ENCODE data around the gene CLRN2.
"Not testable (repeated sequence)": the region's sequence is repeated elsewhere in the genome, so short reads cannot be mapped to it uniquely, and the experiment has no call there.

The CLRN2 gene

GRCh38 chr4:17523662-17524061 is 8.7 kb downstream of the CLRN2 start:
- 38 to 90% methylated on average over 1 of the region's 2 CpGs for WGBS, 2 experiments (ENCODE audit: insufficient coverage in 2 of 2)
- Histone ChIP-seq H3K9me3 (ENCODE audit: control insufficient read depth, low read length) (no peaks in the 10 kb centered on the region), H3K27ac (ENCODE audit: low read depth, low read length, severe bottlenecking) (no peak overlapping the region)

GRCh38 chr4:17526695-17527477 is 11.9 kb downstream of the CLRN2 start:
- no peak overlapping the region for H3K4me3 ChIP-seq (ENCODE audit: extremely low read depth, insufficient read depth, low read length, poor library complexity, severe bottlenecking)
- 91 to 92% methylated on average over 16 to 24 of the region's 27 CpGs for WGBS, 2 experiments (ENCODE audit: insufficient coverage in 2 of 2)
- no peak overlapping the region for H3K27ac ChIP-seq (ENCODE audit: low read depth, low read length, severe bottlenecking)
- H3K9me3 ChIP-seq (ENCODE audit: control insufficient read depth, low read length), result no peaks in the 10 kb centered on the region
- no peaks in the 10 kb centered on the region for H3K36me3 ChIP-seq (ENCODE audit: control insufficient read depth, insufficient read depth, low read length)
- H3K4me1 ChIP-seq (ENCODE audit: control insufficient read depth, insufficient read depth, low read length, poor library complexity, severe bottlenecking), result no peaks in the 10 kb centered on the region

More at GRCh38 chr4:17523662-17524061, 8.7 kb downstream of the CLRN2 start:
- Histone ChIP-seq H3K4me3 (ENCODE audit: extremely low read depth, insufficient read depth, low read length, poor library complexity, severe bottlenecking) (no peak overlapping the region), H3K4me1 (ENCODE audit: control insufficient read depth, insufficient read depth, low read length, poor library complexity, severe bottlenecking) (no peaks in the 10 kb centered on the region), H3K36me3 (ENCODE audit: control insufficient read depth, insufficient read depth, low read length) (no peaks in the 10 kb centered on the region)

GRCh38 chr4:17528551-17529165 is 13.7 kb downstream of the CLRN2 start:
- Histone ChIP-seq H3K27ac (ENCODE audit: low read depth, low read length, severe bottlenecking) (no peak overlapping the region), H3K36me3 (ENCODE audit: control insufficient read depth, insufficient read depth, low read length) (no peaks in the 10 kb centered on the region), H3K4me1 (ENCODE audit: control insufficient read depth, insufficient read depth, low read length, poor library complexity, severe bottlenecking) (no peaks in the 10 kb centered on the region), H3K9me3 (ENCODE audit: control insufficient read depth, low read length) (no peaks in the 10 kb centered on the region), H3K4me3 (ENCODE audit: extremely low read depth, insufficient read depth, low read length, poor library complexity, severe bottlenecking) (no peak overlapping the region)
- WGBS, 2 experiments (ENCODE audit: insufficient coverage in 2 of 2), result 92 to 95% methylated on average over 4 to 6 of the region's 10 CpGs

GRCh38 chr4:17531538-17532285 is 16.7 kb downstream of the CLRN2 start:
- Histone ChIP-seq H3K36me3 (ENCODE audit: control insufficient read depth, insufficient read depth, low read length) (no peaks in the 10 kb centered on the region), H3K9me3 (ENCODE audit: control insufficient read depth, low read length) (no peaks in the 10 kb centered on the region), H3K27ac (ENCODE audit: low read depth, low read length, severe bottlenecking) (no peak overlapping the region), H3K4me3 (ENCODE audit: extremely low read depth, insufficient read depth, low read length, poor library complexity, severe bottlenecking) (no peak overlapping the region), H3K4me1 (ENCODE audit: control insufficient read depth, insufficient read depth, low read length, poor library complexity, severe bottlenecking) (no peaks in the 10 kb centered on the region)
- WGBS, 2 experiments (ENCODE audit: insufficient coverage in 2 of 2), result 73 to 78% methylated on average over 5 to 6 of the region's 8 CpGs

GRCh38 chr4:17534705-17535104 is 19.7 kb downstream of the CLRN2 start:
- WGBS, 2 experiments (ENCODE audit: insufficient coverage in 2 of 2), result 93 to 100% methylated on average over 1 to 2 of the region's 4 CpGs
- no peak overlapping the region for H3K27ac ChIP-seq (ENCODE audit: low read depth, low read length, severe bottlenecking)
- no peaks in the 10 kb centered on the region for H3K36me3 ChIP-seq (ENCODE audit: control insufficient read depth, insufficient read depth, low read length)
- H3K9me3 ChIP-seq (ENCODE audit: control insufficient read depth, low read length), result no peaks in the 10 kb centered on the region
- no peak overlapping the region for H3K4me3 ChIP-seq (ENCODE audit: extremely low read depth, insufficient read depth, low read length, poor library complexity, severe bottlenecking)
- H3K4me1 ChIP-seq (ENCODE audit: control insufficient read depth, insufficient read depth, low read length, poor library complexity, severe bottlenecking), result no peaks in the 10 kb centered on the region

DNA sequence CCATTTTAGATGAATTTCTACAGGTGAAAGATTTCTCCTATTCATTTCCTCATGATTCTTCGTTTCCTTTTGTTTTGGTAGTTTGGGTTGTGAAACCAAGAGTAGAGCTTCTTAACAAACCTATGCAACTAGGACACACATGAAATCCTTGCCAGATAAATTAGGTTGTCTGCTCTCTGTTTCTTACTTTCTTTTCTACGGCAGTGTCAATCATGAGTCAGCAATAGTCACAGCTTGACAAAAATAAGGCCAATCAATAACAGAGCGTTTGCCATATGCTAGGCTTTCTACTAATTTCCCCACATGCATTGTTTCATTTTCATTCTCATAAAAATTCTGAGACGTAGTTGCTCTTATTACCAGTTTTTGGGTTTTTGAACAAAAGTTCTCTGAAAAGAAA is 20.3 kb downstream of the CLRN2 start:
- WGBS, 2 experiments (ENCODE audit: insufficient coverage in 2 of 2), result 100% methylated on average over 2 of the region's 4 CpGs
- Histone ChIP-seq H3K9me3 (ENCODE audit: control insufficient read depth, low read length) (no peaks in the 10 kb centered on the region), H3K4me3 (ENCODE audit: extremely low read depth, insufficient read depth, low read length, poor library complexity, severe bottlenecking) (no peak overlapping the region), H3K4me1 (ENCODE audit: control insufficient read depth, insufficient read depth, low read length, poor library complexity, severe bottlenecking) (no peaks in the 10 kb centered on the region), H3K36me3 (ENCODE audit: control insufficient read depth, insufficient read depth, low read length) (no peaks in the 10 kb centered on the region), H3K27ac (ENCODE audit: low read depth, low read length, severe bottlenecking) (no peak overlapping the region)

- WGBS, 2 experiments (ENCODE audit: insufficient coverage in 2 of 2), result 93 to 98% methylated on average over 2 to 3 of the region's 3 CpGs
- Histone ChIP-seq H3K4me3 (ENCODE audit: extremely low read depth, insufficient read depth, low read length, poor library complexity, severe bottlenecking) (no peak overlapping the region), H3K4me1 (ENCODE audit: control insufficient read depth, insufficient read depth, low read length, poor library complexity, severe bottlenecking) (no peaks in the 10 kb centered on the region), H3K27ac (ENCODE audit: low read depth, low read length, severe bottlenecking) (no peak overlapping the region), H3K9me3 (ENCODE audit: control insufficient read depth, low read length) (no peaks in the 10 kb centered on the region), H3K36me3 (ENCODE audit: control insufficient read depth, insufficient read depth, low read length) (no peaks in the 10 kb centered on the region)
Observed at GRCh38 chr4:17535906-17536305, 20.9 kb downstream of the CLRN2 start.

DNA sequence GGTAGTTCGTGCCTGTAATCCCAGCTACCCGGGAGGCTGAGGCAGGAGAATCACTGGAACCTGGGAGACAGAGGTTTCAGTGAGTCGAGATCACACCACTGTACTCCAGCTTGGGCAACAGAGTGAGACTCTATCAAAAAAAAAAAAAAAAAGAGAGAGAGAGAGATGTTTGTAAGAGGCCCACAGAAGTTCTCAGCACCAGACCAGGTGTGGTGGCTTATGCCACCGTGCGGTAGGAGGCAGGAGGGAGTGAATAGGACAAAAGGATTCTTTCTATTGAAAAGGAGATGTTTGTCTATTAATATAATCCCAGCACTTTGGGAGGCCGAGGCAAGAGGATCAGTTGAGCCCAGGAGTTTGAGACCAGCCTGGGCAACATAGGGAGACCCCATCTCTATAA is 22.1 kb downstream of the CLRN2 start:
- not testable (repeated sequence) for H3K27ac ChIP-seq (ENCODE audit: low read depth, low read length, severe bottlenecking); H3K4me1 ChIP-seq (ENCODE audit: control insufficient read depth, insufficient read depth, low read length, poor library complexity, severe bottlenecking)
- WGBS, 2 experiments (ENCODE audit: insufficient coverage in 2 of 2), result 85% methylated on average over 3 of the region's 6 CpGs; no CpG with 5 or more reads in 1 of the 2 experiments

GRCh38 chr4:17544205-17544604 is 29.2 kb downstream of the CLRN2 start:
- 36 to 40% methylated on average over 4 to 5 of the region's 6 CpGs for WGBS, 2 experiments (ENCODE audit: insufficient coverage in 2 of 2)
- no peak overlapping the region for H3K4me3 ChIP-seq (ENCODE audit: extremely low read depth, insufficient read depth, low read length, poor library complexity, severe bottlenecking)
- H3K4me1 ChIP-seq (ENCODE audit: control insufficient read depth, insufficient read depth, low read length, poor library complexity, severe bottlenecking), result peaks cover 15% of the 10 kb centered on the region
- no peak overlapping the region for H3K27ac ChIP-seq (ENCODE audit: low read depth, low read length, severe bottlenecking)
- no peaks in the 10 kb centered on the region for H3K9me3 ChIP-seq (ENCODE audit: control insufficient read depth, low read length)
- no peaks in the 10 kb centered on the region for H3K36me3 ChIP-seq (ENCODE audit: control insufficient read depth, insufficient read depth, low read length)

More for the DNA sequence above, 22.1 kb downstream of the CLRN2 start:
- not testable (repeated sequence) for H3K9me3 ChIP-seq (ENCODE audit: control insufficient read depth, low read length); H3K4me3 ChIP-seq (ENCODE audit: extremely low read depth, insufficient read depth, low read length, poor library complexity, severe bottlenecking); H3K36me3 ChIP-seq (ENCODE audit: control insufficient read depth, insufficient read depth, low read length)

GRCh38 chr4:17544831-17545234 is 29.9 kb downstream of the CLRN2 start:
- WGBS, 2 experiments (ENCODE audit: insufficient coverage in 2 of 2), result 75 to 94% methylated on average over 1 to 3 of the region's 3 CpGs
- Histone ChIP-seq H3K36me3 (ENCODE audit: control insufficient read depth, insufficient read depth, low read length) (no peaks in the 10 kb centered on the region), H3K27ac (ENCODE audit: low read depth, low read length, severe bottlenecking) (no peak overlapping the region), H3K9me3 (ENCODE audit: control insufficient read depth, low read length) (no peaks in the 10 kb centered on the region), H3K4me1 (ENCODE audit: control insufficient read depth, insufficient read depth, low read length, poor library complexity, severe bottlenecking) (peaks cover 15% of the 10 kb centered on the region), H3K4me3 (ENCODE audit: extremely low read depth, insufficient read depth, low read length, poor library complexity, severe bottlenecking) (no peak overlapping the region)
